Body of pancreas (tissue), 4 donors: ENCODE data around the gene CCDC127.
"Not testable (repeated sequence)": the region's sequence is repeated elsewhere in the genome, so short reads cannot be mapped to it uniquely, and the experiment has no call there.

Experiments
- CTCF ChIP-seq, 7 experiments: fragments of 450-650 bp in 4 of 7; fragments of 200-600 bp in 3 of 7; sonication (generic) in 3 of 7; IDR thresholded peaks; one replicate each; pipeline ENCODE4 v1.5.1; 2016 to 2019; ENCODE audit warnings: antibody characterized with exemption in 7 of 7
- POLR2A ChIP-seq, 3 donors: fragments of 450-650 bp; IDR thresholded peaks; one replicate each; pipeline ENCODE4 v1.6.1; 2016; ENCODE audit warnings: antibody characterized with exemption in 3 of 3, mild to moderate bottlenecking in 2 of 3

GRCh38 chr5:240550-240949, 22.6 kb upstream of the CCDC127 start:
- not testable (repeated sequence) for TF ChIP-seq CTCF, POLR2A (IDR thresholded peaks at IDR 0.05)
